Lung (tissue), 12 donors: Measurements from ENCODE around the gene PACRG. TPM values are rescaled to one million over a fixed set of nuclear protein-coding genes. Genes with fewer than 3 reads are reported as not detected.
A peak's percentile ranks its signal among the peaks of the same experiment; 100 is the strongest.

ENCODE experiments used
- ATAC-seq: fragments of 200-7000 bp; cut with Tn5 transposase; one replicate; pipeline ENCODE4 v1.9.1; 2020; ENCODE audit warnings: moderate number of reproducible peaks; ENCODE audit not compliant: insufficient read depth, low FRiP score
- DNase-seq, 3 donors: peaks; one replicate each; pipeline ENCODE4 v3.0.0-alpha.2; 2013 to 2017
- H3K27ac ChIP-seq, 2 donors: one replicate each; pipeline ENCODE4 v1.5.1; 2013; ENCODE audit warnings: mild to moderate bottlenecking in 2 of 2, moderate library complexity in 2 of 2, control low read depth in 1 of 2, inconsistent platforms in 1 of 2, low read depth in 1 of 2, low read length in 1 of 2
- H3K27me3 ChIP-seq, 3 donors: one replicate each; pipeline ENCODE4 v1.5.1; 2013; ENCODE audit warnings: low read length in 2 of 3; ENCODE audit not compliant: control insufficient read depth in 3 of 3, insufficient read depth in 3 of 3
- H3K36me3 ChIP-seq, 4 donors: one replicate each; pipeline ENCODE4 v1.5.1; 2013; ENCODE audit warnings: low read length in 4 of 4, mild to moderate bottlenecking in 1 of 4, moderate library complexity in 1 of 4; ENCODE audit not compliant: control insufficient read depth in 4 of 4, insufficient read depth in 4 of 4
- H3K4me1 ChIP-seq, 5 donors: one replicate each; pipeline ENCODE4 v1.5.1; 2013; ENCODE audit warnings: low read length in 5 of 5, mild to moderate bottlenecking in 2 of 5, moderate library complexity in 1 of 5; ENCODE audit not compliant: control insufficient read depth in 5 of 5, insufficient read depth in 5 of 5
- H3K4me3 ChIP-seq: one replicate; pipeline ENCODE4 v1.5.1; 2013; ENCODE audit warnings: mild to moderate bottlenecking, control low read depth, moderate library complexity
- H3K9ac ChIP-seq, 2 donors: one replicate each; pipeline ENCODE4 v1.5.1; 2013; ENCODE audit warnings: low read length in 2 of 2, control low read depth in 1 of 2; ENCODE audit not compliant: insufficient read depth in 1 of 2
- H3K9me3 ChIP-seq, 4 donors: one replicate each; pipeline ENCODE4 v1.5.1; 2013; ENCODE audit warnings: low read length in 3 of 4, mild to moderate bottlenecking in 1 of 4, moderate library complexity in 1 of 4; ENCODE audit not compliant: control insufficient read depth in 4 of 4, insufficient read depth in 3 of 4
- CTCF ChIP-seq: IDR thresholded peaks from 2 replicates; pipeline ENCODE4 v1.5.1; 2012; ENCODE audit warnings: mild to moderate bottlenecking; ENCODE audit errors: control extremely low read depth, extremely low read depth
- WGBS, 2 donors: extraction: QIAGEN DNeasy Blood & Tissue Kit; methylation state at CpG; one replicate each; pipeline ENCODE4 v1.1.7; 2013; 5-methylcytosine and 5-hydroxymethylcytosine counted together
- polyA plus RNA-seq, 2 donors: library from polyadenylated mRNA; stranded (reverse); fragments of 200-250 nt; gene quantifications; one replicate each; pipeline ENCODE4 v1.2.1, GENCODE V29; 2013
- total RNA-seq, 2 donors: library from RNA; depleted of rRNA in 1 of 2; stranded (reverse); fragments of >200 nt in 1 of 2; gene quantifications; one replicate each; pipeline ENCODE4 v1.2.1, GENCODE V29; 2014 to 2021
- donor health status: control.
- donor health status: control.
- donor health status: Bipolar disorder and iron deficiency.
- donor health status: healthy.
- donor health status: DM: yes; HTN: yes; CAD: no.

Gene PACRG
- total and polyA plus RNA-seq, 4 donors, result 3.8 to 26.6 (median 7.4) TPM

GRCh38 chr6:162715601-162716000 is 12.2 kb upstream of the PACRG start:
- H3K4me1 ChIP-seq, result no peaks in the 10 kb centered on the region
- H3K36me3 ChIP-seq, result no peaks in the 10 kb centered on the region
- no peaks in the 10 kb centered on the region for H3K27me3 ChIP-seq
- no peaks in the 10 kb centered on the region for H3K9me3 ChIP-seq
- no peak overlapping the region for H3K27ac ChIP-seq
- TF ChIP-seq CTCF, result no peak
- no peak overlapping the region for H3K9ac ChIP-seq
- H3K4me3 ChIP-seq, result no peak overlapping the region
- ATAC-seq (no peak), DNase-seq (no peak)
- WGBS, 2 donors, result 91 to 96% methylated on average over 6 of the region's 6 CpGs

DNA sequence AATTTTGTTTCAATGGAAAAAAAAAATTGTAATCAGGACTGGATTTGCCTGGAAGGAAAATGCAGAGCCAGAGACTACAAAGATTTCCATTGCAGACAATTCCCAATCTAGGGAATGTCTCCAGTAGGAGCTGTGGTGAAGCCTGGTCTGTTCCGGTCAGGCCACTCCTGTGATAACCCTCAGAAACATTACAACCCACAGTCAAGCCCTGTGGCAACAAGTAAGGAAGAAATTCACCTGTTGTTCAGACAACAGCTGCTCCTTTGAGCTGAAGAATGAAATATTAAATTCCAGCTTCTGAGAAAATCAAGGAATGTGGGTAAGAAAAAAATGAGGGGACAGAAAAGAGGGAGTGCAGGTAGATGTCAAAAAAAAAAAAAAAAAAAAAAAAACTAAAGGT is 8.2 kb upstream of the PACRG start:
- H3K4me3 ChIP-seq, result no peak overlapping the region
- ATAC-seq (no peak), DNase-seq (no peak)
- peaks cover 0 to 6% (median 0%) of the 10 kb centered on the region in 5 donors for H3K4me1 ChIP-seq
- H3K27me3 ChIP-seq, result no peaks in the 10 kb centered on the region
- peak overlapping the region in 1 of 2 donors; percentile 50 for H3K27ac ChIP-seq
- no peak overlapping the region for H3K9ac ChIP-seq
- WGBS, 2 donors, result 98 to 100% methylated on average over 1 of the region's 1 CpG
- TF ChIP-seq CTCF, result no peak
- H3K36me3 ChIP-seq, result no peaks in the 10 kb centered on the region
- no peaks in the 10 kb centered on the region for H3K9me3 ChIP-seq

GRCh38 chr6:162721404-162721687 is 6.4 kb upstream of the PACRG start:
- Histone ChIP-seq H3K4me3 (no peak overlapping the region), H3K27ac (peak overlapping the region in 1 of 2 donors; percentile 84), H3K9me3 (no peaks in the 10 kb centered on the region), H3K27me3 (no peaks in the 10 kb centered on the region), H3K4me1 (peaks cover 0 to 9% (median 0%) of the 10 kb centered on the region in 5 donors), H3K9ac (no peak overlapping the region), H3K36me3 (no peaks in the 10 kb centered on the region)
- TF ChIP-seq CTCF, result no peak
- no peak for DNase-seq
- no peak for ATAC-seq
- WGBS, 2 donors, result 96% methylated on average over 2 of the region's 2 CpGs

GRCh38 chr6:162722226-162722625 is 5.5 kb upstream of the PACRG start:
- ATAC-seq (no peak), DNase-seq (no peak)
- Histone ChIP-seq H3K9me3 (no peaks in the 10 kb centered on the region), H3K4me3 (no peak overlapping the region), H3K4me1 (peaks cover 0 to 11% (median 3%) of the 10 kb centered on the region in 5 donors), H3K27ac (no peak overlapping the region), H3K9ac (no peak overlapping the region), H3K27me3 (no peaks in the 10 kb centered on the region), H3K36me3 (no peaks in the 10 kb centered on the region)
- 88 to 90% methylated on average over 2 of the region's 2 CpGs for WGBS, 2 donors
- TF ChIP-seq CTCF, result no peak
